DMS53 treated with DMSO at 0.1 percent for 48 hours (cell line): Measurements from ENCODE around the gene PCTP.

Source experiments
- DNase-seq: peaks from one replicate; lab custom pipeline; 2025; ENCODE audit not compliant: unreplicated experiment; lab: John Stamatoyannopoulos, UW

PCTP gene

DNA sequence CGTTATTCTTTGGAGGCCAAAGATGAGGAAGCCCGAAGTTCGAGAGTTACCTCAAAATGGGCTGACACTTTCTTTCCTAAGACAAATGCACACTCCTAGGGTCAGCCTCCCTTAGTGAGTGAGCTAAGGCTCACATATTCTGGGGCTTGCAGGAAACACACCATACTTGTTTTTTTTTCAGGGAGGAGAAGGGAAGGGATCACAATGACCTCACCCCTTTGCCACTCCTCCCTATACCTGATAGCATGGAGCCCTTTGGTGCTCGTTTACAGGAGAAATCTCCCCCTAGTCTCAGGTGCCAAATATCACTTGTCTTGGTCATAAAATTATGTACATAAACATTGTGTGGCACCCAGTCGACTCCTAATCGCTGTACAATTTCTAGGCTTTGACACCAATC is 23.6 kb upstream of the PCTP start:
- no peak for DNase-seq

DNA sequence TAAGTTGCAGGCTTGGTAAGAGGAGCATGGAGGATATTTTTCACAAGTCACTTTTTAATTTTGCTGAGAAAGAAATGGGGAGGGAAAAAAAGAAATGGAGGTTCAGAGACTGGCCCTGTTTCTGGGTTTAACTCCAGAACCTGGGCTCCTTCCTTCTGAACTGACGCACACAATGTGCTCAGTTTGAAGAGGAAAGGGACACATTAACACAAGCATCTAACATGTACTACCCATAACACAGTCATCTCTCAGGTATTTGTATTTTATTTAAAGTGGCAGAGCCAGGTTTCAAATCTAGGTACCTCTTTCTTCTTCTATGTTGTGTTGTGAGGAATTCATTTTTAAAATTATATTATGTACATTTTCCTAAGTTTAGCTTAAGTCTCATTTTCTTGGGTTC is 22.9 kb upstream of the PCTP start:
- DNase-seq, result no peak

DNA sequence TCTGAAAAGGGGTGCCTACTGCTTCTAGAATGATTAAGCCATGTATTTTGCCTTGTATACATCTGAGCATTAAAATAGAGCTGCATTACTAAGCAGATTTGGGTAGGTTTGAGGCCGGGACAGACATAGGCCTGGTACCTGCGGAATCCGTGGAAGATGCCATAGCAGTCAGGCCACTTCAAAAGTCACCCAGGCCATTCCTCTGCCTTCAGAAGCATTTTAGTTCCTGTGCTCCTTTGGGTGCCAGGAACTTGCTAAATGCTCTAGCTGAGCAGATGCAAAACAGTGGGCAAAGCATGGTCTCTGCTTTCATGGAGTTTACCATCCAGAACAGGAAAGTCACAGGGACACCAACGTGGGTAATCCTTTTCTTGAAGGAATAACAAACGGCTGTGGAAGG is 22.5 kb upstream of the PCTP start:
- DNase-seq, result no peak

DNA sequence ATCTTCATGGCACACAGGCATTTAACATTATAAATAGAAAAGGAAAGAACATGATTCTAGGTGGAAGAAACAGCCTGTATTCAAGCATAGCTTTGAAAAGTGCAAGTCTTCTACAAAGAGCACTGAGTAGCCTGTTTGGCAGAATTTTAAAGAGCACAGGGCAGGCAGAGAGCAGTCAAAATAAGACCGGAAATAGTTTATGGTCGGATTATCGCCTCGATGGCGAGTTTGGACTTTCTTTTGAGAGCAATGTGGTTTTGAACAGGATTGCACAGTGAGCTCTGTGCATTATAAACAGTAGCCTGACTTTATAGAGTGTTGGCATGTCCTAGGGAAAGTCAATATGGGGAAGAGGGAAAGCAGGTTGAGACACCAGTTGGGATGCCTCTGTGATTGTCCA is 22.0 kb upstream of the PCTP start:
- DNase-seq, result no peak

DNA sequence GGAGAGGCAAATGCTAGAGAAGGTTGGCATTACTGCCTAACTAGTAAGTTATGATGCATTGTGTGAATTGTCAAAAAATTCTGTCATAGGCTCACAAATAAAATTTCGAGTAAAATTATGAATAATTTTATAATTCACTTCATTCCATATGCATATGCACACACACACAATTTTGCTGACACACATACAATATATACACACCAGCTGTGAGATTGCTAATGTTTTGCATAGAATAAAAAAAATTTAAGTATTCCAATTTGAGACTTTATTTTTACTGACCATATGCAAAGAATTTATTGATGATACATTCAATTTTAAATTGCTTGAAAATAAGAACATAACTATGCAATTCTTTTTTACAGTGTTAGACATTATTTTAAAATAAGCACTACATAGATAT is 21.4 kb upstream of the PCTP start:
- DNase-seq, result no peak

DNA sequence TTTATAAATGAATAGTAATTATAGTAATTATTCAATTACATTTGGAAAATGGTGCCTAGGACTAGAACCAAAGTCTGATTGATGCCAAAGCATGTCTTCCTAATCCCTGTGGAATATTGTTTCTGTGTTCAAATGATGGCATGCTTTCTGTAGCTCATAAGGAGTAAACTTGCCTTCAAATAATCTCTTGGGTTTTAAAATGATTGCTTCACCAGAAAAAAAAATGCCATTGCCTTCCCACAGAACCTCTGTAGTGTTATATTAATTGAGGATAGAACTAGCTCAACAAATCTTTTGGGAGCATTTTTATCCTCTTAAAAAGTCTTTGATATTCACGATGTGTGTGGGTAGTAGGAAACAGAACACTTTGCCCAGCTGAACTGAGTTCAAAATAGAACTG is 20.5 kb upstream of the PCTP start:
- no peak for DNase-seq

DNA sequence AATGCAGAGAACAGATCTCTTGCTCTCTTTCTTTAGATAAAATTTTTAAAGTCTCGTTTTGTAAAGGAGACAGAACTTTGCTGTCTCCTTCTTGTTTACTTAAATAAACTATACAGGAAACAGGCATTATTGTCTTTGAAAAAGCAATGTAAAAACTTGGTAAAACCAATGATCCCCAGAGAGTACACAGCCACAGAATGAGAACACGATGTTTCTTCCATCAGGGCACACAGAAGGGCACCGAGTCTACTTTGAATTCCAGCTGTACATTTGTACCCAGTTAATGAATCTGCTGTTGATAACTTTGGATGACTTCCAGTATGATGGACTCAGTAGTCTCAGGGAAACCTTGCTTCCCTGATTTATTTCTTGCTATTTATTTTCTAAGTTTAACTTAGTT is 20.0 kb upstream of the PCTP start:
- no peak for DNase-seq

DNA sequence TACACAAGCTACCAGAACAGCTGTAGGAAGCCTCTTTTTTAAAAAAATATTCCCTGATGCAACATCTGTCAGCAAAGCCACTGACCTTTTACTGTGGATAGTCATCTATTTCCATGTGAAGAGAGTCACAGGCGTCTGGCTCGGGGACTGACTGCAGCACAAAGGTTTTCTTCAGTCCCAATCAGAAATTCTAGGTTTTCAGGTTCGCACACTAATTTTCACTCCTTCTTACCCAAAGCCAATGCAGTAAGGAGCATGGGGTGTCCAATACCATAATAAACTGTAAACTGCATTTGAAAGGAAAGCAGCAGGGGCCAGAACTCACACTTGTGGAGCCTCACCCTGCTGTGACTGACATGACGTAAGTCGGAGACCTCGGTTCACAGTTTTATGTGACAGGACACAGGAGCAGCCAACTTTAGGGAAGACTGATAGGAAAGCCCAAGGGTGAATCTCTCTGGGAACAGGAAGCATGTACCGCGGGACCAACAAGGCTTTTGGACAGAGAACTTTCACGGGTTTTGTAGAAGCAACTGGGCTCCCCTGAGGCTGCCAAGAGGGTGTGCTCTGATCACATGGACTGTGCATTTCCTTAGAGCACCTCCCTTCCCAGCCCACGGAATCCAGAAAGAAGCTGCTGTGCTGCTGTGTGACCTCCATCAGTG is 19.1 kb upstream of the PCTP start:
- no peak for DNase-seq

DNA sequence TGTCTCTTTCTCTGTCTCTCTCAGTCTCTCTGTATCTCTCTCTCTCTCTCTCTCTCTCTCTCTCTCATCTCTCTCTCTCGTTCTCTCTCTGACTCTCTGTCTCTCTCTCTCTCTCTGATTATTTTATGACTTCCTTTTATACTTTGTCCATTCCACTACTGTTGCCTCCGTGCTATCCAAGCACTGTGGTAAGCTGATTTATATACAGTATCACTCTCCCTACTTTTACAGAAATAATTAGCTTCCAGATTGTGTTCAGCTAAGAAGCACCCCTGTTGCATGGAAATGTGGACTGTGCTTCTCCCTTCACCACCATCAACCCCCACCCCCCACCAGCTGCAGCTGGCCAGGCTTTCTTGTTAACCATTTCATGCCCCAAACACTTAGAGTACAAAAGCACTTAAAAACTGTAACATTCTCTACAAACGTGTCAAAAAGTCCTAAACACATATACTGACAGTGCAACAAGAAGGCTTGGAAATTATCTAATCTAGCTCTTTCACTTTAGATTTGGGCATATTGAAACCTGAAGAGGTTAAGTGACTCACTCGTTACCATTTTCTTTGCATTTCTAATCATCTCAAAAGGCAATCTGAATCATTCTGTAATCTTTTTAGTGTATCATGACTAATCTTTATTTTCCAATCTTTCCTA is 16.6 kb upstream of the PCTP start:
- no peak for DNase-seq

DNA sequence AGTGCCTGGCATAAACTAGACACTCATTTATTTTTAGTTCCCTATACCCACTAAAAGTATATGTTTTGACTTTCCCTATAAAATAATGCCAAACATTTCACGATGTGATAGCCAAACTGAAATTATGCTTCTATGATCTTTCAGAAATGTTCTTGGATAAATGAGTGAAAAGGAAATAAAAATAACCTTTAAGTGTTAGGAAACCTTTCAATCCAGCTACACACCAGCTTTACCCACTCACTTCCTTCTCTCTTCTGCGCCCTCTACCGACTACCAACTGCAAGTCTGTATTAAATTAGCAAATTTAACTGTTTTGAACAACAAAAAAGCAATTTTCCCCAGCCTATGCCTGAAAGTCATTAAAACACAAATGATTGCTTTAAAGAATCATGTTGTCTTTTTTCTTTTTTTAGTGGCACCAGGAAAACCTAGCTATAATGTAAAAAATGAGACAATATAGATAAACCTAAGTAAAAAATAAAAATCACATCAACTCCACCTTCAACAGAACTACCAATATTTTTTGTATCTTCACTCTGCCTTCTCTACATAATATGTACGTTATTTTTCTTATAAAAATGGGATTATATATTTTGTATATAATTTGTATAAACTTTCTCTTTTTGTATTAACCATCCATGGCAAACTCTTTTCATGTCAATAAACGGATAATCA is 15.0 kb upstream of the PCTP start:
- peak; percentile 16 for DNase-seq

DNA sequence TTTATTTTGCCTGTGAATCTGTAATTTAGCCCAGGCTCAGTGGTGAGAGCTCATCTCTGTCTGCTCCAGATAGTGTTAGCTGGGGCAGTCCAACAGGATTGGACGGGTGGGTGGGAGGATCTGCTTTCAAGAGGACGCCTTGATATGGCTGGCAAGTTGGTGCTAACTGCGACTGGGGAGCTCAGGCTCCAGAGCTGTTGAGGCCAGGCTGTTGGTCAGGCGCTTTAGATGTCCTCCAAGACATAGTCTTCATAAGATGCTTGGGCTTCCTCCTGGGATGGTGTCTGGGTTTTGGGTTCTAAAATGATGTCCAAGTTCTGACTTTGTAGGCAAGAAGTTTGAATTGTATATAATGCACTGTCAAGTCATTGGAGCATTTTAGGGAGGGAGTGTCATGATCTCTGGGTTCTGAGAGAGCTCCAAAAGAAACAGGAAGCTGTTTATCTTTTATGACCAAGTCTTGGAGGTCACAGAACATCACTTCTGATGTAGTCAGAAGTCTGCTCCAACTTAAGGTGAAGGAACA is 12.8 kb upstream of the PCTP start:
- no peak for DNase-seq

DNA sequence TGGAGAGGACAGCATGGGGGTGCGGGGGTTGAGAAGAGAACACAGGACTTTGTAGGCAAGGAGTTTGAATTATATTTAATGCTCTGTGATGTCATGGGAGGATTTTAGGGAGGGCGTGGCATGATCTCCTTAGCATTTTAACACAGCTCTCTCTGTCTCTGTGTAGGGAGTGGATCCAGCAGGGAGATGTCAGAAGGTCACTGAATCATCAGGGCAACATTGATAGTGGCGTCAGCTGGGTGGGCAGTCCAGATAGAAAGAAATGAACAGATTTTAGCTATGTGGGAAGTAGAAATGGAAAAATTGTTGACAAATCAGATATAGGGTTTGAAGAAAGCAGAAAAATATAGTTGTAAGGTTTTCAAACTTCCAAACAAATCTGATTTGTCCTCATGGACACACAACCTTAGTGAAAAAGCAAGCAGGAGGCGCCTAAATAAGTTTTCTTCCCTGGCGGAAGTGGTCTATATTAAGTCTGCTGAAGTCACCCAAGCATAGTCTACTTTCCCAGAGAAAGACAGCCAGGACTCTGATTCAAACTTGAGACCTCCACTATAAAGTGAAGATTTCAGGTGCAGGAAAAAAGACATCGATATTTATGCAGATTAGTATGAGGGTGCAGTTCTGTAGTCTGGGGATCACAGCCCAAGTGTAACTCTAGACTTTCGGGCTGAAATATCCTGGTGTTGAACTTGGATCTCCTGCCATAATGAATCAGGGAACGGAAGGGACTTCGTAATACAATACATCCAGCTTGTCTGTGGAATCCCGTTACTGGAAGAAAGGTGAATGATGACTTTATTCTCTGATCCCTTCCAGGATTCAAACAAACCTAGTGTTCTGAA is 10.1 kb upstream of the PCTP start:
- DNase-seq, result no peak

DNA sequence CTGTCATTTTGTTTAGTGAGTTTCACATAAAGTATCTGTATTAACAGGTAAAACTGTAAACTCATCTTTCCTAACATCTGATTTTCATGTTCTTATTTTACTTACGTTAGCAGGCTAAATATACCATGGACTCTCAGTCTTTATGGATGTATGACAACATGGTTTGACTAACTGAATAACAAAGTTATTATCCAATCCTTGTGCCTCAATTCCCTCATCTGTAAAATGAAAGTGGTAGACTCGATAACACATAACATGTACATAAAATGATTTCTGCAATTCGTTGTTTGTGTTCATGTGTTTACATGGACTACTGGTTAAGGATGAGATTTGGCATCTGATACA is 9.5 kb upstream of the PCTP start:
- no peak for DNase-seq

DNA sequence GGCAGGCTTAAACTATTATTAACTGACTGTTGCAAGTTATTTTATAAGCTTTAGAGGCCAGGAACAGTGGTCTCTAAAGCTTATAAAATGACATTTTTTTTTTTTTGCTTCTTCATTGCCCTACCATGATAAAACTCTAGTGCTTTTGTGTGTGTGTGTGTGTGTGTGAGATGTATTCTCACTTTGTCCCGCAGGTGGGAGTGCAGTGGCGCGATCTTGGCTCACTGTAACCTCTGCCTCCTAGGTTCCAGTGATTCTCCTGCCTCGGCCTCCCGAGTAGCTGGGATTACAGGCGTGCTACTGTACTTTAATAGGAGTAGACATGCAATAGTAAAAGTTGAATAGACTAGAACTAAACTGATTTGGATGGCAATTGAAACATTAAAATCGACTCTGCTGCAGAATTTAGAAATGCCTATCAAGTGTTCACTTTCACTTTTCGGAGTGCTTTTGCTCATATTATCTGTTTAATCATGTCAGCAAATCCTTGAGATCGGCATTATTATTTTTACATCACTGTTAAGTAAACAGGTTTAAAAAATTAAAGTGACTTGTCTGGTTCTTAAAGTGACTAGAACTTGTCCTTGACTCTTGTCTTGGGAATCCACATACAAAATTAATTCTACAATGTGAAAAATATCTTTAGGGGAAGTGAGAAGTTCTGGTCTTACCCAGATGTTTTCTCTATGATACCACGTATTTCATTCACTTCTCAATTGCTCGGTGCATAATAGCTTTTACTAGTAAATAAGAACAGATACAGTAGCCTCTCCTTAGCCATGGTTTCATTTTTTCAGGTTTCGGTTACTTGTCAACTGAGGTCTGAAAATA is 8.4 kb upstream of the PCTP start:
- no peak for DNase-seq

DNA sequence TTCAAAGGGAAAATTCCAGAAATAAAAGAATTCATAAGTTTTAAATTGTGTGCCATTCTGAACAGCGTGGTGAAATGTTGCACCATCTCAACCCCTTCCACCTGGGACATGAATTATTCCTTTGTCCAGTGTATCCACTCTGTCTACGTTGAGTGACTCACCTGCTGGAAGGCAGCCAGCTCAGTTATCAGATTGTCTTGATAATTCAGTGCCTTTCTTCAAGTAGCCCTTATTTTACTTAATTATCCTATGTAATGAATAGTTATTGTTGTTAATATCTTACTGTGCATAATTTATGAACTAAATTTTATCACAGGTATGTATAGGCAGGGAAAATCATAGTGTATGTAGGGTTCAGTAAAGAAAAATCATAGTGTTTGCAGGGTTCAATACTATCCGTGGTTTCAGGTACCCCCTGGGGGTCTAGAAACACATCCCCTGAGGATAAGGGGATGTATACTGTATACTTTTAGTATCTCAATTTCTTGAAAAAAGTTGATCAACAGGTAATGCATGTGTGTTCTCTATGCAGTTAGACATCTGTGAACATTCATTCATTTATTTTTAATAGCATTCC is 7.7 kb upstream of the PCTP start:
- DNase-seq, result peak; percentile 71

DNA sequence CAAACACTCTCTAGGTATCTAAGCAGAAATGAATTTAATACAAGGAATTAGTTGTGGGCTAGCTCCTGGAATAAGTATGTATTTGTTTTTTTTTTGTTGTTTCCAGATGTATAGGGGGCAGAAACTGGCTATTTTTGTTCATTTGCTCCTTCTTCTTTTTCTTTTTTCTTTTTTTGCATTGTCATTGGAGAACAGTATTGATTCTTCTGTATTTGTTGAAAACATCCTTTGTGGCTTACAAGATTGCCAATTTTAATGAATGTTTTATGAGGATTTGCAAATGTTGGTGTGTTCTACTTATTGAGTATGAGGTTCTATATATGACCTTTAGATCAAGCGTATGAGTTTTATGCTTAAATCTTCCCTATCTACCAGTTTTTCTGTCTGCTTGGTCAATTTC is 5.6 kb upstream of the PCTP start:
- no peak for DNase-seq

DNA sequence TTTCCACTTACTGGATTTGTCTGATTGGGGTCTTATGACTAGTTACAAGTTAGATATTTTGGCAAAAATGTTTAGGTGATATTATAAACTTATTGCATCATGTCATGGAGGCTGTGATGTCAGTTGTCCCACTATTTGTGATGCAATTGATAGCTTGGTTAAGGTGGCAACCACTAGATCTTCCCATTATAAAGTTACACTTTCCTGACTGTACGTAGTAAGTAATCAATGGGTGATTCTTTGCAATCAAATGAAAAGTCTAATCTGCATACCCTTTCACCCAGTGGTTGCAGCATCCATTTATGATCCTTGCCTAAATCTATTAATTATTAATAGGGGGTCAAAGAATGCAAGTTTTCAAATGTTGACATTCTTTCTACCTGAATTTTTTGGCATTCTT is 4.4 kb upstream of the PCTP start:
- no peak for DNase-seq

DNA sequence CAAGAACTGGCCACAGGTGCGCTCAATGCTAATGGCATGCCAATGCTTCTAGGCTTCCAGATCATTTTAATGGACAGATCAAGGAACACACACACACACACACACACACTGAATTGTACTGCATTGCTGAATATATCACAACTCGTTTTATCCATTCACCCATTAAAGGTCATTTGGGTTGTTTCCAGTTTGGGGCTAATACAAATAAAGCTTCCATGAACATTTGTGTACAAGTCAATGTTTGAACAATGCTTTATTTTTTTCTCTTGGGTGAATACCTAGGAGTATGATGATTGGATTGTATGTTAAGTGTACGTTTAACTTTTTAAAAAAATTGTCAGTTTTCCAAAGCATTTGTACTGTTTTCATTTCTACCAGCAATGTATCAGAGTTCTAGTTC is 3.6 kb upstream of the PCTP start:
- no peak for DNase-seq

DNA sequence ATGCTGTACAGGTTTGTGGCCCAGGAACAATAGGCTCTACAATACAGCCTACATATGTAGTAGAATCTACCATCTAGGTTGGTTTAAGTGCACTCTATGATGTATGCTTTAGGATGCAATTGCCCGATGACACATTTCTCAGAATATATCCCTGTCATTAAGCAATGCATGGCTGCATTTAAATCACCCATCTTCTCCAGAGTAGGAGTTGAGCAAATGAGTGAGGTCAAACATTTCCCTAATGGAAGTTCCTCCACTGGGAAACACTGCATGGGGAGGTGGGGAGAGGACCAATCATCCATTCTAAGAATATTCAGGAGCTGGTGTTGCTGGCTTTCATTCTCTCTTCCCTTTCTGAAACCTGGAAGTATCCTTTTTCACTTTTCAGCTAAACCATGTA is 2.0 kb upstream of the PCTP start:
- no peak for DNase-seq

DNA sequence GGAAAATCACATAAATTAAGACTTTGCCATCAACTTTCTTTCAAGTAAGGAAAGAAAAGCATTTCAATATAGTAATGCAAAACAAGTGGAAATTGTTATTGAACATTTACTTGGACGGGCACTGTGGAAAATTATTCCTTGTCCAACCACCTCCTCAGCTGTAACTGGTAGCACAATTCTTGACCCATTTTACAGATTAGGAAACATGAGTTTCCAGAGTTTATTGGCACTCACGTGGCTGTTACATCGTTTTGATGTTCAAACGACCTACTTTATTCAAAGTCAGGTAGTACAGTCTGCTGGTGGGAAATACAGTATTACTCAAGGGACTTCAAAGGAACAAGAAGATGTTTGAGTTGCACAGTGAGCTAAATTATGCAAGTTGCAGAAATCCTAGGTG is 866 bp upstream of the PCTP start:
- no peak for DNase-seq
